Upper lobe of left lung (tissue), 6 donors: ENCODE measurements around the gene VPS35L. TPM values are rescaled to one million over a fixed set of nuclear protein-coding genes. Genes with fewer than 3 reads are reported as not detected.
"Not testable (repeated sequence)": the region's sequence is repeated elsewhere in the genome, so short reads cannot be mapped to it uniquely, and the experiment has no call there.

Source experiments
- ATAC-seq, 2 donors: fragments of 200-7000 bp; cut with Tn5 transposase; one replicate each; pipeline ENCODE4 v1.9.1; 2022; ENCODE audit warnings: mild to moderate bottlenecking in 2 of 2, moderate library complexity in 2 of 2; ENCODE audit not compliant: low FRiP score in 2 of 2
- DNase-seq, 2 donors: peaks; one replicate each; pipeline ENCODE4 v3.0.0-alpha.2; 2019 to 2020
- H3K27ac ChIP-seq, 4 donors: fragments of 200-600 bp; sonication (generic); one replicate each; pipeline ENCODE4 v1.5.1; 2016 to 2019
- H3K27me3 ChIP-seq, 4 donors: fragments of 200-600 bp; sonication (generic); one replicate each; pipeline ENCODE4 v1.5.1; 2017 to 2019
- H3K36me3 ChIP-seq, 4 donors: fragments of 200-600 bp; sonication (generic); one replicate each; pipeline ENCODE4 v1.5.1; 2016 to 2019
- H3K4me1 ChIP-seq, 4 donors: fragments of 200-600 bp; sonication (generic); one replicate each; pipeline ENCODE4 v1.5.1; 2018 to 2019
- H3K4me3 ChIP-seq, 4 donors: fragments of 200-600 bp; sonication (generic); one replicate each; pipeline ENCODE4 v1.5.1; 2017 to 2019; ENCODE audit warnings: mild to moderate bottlenecking in 2 of 4, moderate library complexity in 1 of 4
- H3K9me3 ChIP-seq, 4 donors: fragments of 200-600 bp; sonication (generic); one replicate each; pipeline ENCODE4 v1.5.1; 2018 to 2019
- CTCF ChIP-seq, 6 experiments: fragments of 450-650 bp in 4 of 6; fragments of 200-600 bp in 2 of 6; sonication (generic) in 2 of 6; IDR thresholded peaks; one replicate each; pipeline ENCODE4 v1.5.1; 2016 to 2019; ENCODE audit warnings: antibody characterized with exemption in 6 of 6
- EP300 ChIP-seq, 4 donors: sonication (generic); formaldehyde crosslinking; IDR thresholded peaks; one replicate each; pipeline ENCODE4 v1.5.1; 2017; ENCODE audit warnings: antibody characterized with exemption in 4 of 4, control low read depth in 2 of 4
- POLR2A ChIP-seq, 4 donors: fragments of 450-650 bp; IDR thresholded peaks; one replicate each; pipeline ENCODE4 v1.5.1; 2016 to 2017; ENCODE audit warnings: antibody characterized with exemption in 4 of 4, mild to moderate bottlenecking in 2 of 4
- POLR2AphosphoS5 ChIP-seq, 2 donors: sonication (generic); formaldehyde crosslinking; IDR thresholded peaks; one replicate each; pipeline ENCODE4 v1.5.1; 2017; ENCODE audit warnings: antibody characterized with exemption in 2 of 2
- WGBS, 2 donors: methylation state at CpG; one replicate each; pipeline ENCODE4 v1.1.5; 2017 to 2018; 5-methylcytosine and 5-hydroxymethylcytosine counted together
- total RNA-seq, 6 donors: library from RNA; depleted of rRNA in 4 of 6; stranded (reverse); fragments of >200 nt in 4 of 6; gene quantifications; one replicate each; pipeline versions ENCODE4 v1.1.0 to v1.2.1, GENCODE V29; 2016 to 2021
- donor health status: DM: no; HTN: no; CAD: no; lungs with moderate emphysema.
- donor health status: DM: no; HTN: yes; CAD: no; lungs with severe emphysema.

Gene VPS35L
- total RNA-seq, 6 donors from 2014 or later = 39.8 to 52.9 (median 45.2) TPM

GRCh38 chr16:19674485-19674884 lies 119.0 kb downstream of the VPS35L start:
- ATAC-seq (no peak), DNase-seq (no peak)
- Histone ChIP-seq H3K9me3 (no peaks in the 10 kb centered on the region), H3K27me3 (no peaks in the 10 kb centered on the region), H3K4me3 (no peak overlapping the region), H3K4me1 (no peaks in the 10 kb centered on the region), H3K36me3 (peaks cover 0 to 52% (median 25%) of the 10 kb centered on the region in 4 donors), H3K27ac (no peak overlapping the region)
- no peak for TF ChIP-seq CTCF (IDR thresholded peaks at IDR 0.05)
- TF ChIP-seq EP300 (IDR thresholded peaks at IDR 0.05) = no peak
- no peak for TF ChIP-seq POLR2A (IDR thresholded peaks at IDR 0.05)
- TF ChIP-seq POLR2AphosphoS5 (IDR thresholded peaks at IDR 0.05) = no peak
- 95 to 97% methylated on average over 5 of the region's 5 CpGs for WGBS, 2 donors

- H3K27ac ChIP-seq = no peak overlapping the region
- H3K36me3 ChIP-seq = peaks cover 0 to 39% (median 11%) of the 10 kb centered on the region in 4 donors
- ATAC-seq (no peak), DNase-seq (no peak)
- H3K27me3 ChIP-seq = no peaks in the 10 kb centered on the region
- 87 to 95% methylated on average over 7 of the region's 7 CpGs for WGBS, 2 donors
- TF ChIP-seq CTCF (IDR thresholded peaks at IDR 0.05) = no peak
- TF ChIP-seq POLR2AphosphoS5 (IDR thresholded peaks at IDR 0.05) = no peak
- no peak for TF ChIP-seq POLR2A (IDR thresholded peaks at IDR 0.05)
- no peak for TF ChIP-seq EP300 (IDR thresholded peaks at IDR 0.05)
- H3K4me1 ChIP-seq = no peaks in the 10 kb centered on the region
- no peaks in the 10 kb centered on the region for H3K9me3 ChIP-seq
- no peak overlapping the region for H3K4me3 ChIP-seq
Observed at GRCh38 chr16:19677402-19677801, 121.9 kb downstream of the VPS35L start.

GRCh38 chr16:19678804-19679203 lies 123.3 kb downstream of the VPS35L start:
- Histone ChIP-seq H3K36me3 (peaks cover 0 to 53% (median 24%) of the 10 kb centered on the region in 4 donors), H3K27me3 (no peaks in the 10 kb centered on the region), H3K27ac (no peak overlapping the region), H3K4me3 (no peak overlapping the region), H3K4me1 (no peaks in the 10 kb centered on the region), H3K9me3 (no peaks in the 10 kb centered on the region)
- TF ChIP-seq POLR2A (IDR thresholded peaks at IDR 0.05) (no peak), CTCF (IDR thresholded peaks at IDR 0.05) (no peak), POLR2AphosphoS5 (IDR thresholded peaks at IDR 0.05) (no peak), EP300 (IDR thresholded peaks at IDR 0.05) (no peak)
- 85 to 89% methylated on average over 7 of the region's 7 CpGs for WGBS, 2 donors
- ATAC-seq (no peak), DNase-seq (no peak)

- H3K36me3 ChIP-seq = peaks cover 0 to 57% (median 28%) of the 10 kb centered on the region in 4 donors
- not testable (repeated sequence) for DNase-seq, H3K27ac ChIP-seq, H3K27me3 ChIP-seq, H3K4me1 ChIP-seq, H3K9me3 ChIP-seq, ATAC-seq, H3K4me3 ChIP-seq
- WGBS, 2 donors = 92 to 96% methylated on average over 6 of the region's 6 CpGs
Observed at GRCh38 chr16:19679281-19679680, 123.8 kb downstream of the VPS35L start.

- WGBS, 2 donors = 81 to 84% methylated on average over 4 to 6 of the region's 6 CpGs
- Histone ChIP-seq H3K36me3 (peaks cover 0 to 64% (median 32%) of the 10 kb centered on the region in 4 donors), H3K4me1 (no peaks in the 10 kb centered on the region), H3K9me3 (no peaks in the 10 kb centered on the region), H3K27ac (no peak overlapping the region), H3K27me3 (no peaks in the 10 kb centered on the region), H3K4me3 (no peak overlapping the region)
- no peak for DNase-seq
- peak in 1 of 2 donors; percentile 42 for ATAC-seq
- TF ChIP-seq POLR2A (IDR thresholded peaks at IDR 0.05) = no peak
- TF ChIP-seq POLR2AphosphoS5 (IDR thresholded peaks at IDR 0.05) = no peak
- TF ChIP-seq EP300 (IDR thresholded peaks at IDR 0.05) = no peak
- no peak for TF ChIP-seq CTCF (IDR thresholded peaks at IDR 0.05)
Observed at GRCh38 chr16:19680881-19681340, 125.4 kb downstream of the VPS35L start.
